Measurements from ENCODE around the gene LRRC4B.

- no peak for TF ChIP-seq CTCF (conservative IDR thresholded peaks at IDR 0.05)
- TF ChIP-seq ZFX (IDR thresholded peaks at IDR 0.05) = no peak
Measured at GRCh38 chr19:50520822-50521465, 47.3 kb downstream of the LRRC4B start.

Measured in C4-2B (cell line).